ENCODE measurements around the gene ITGB8.

- TF ChIP-seq, protein P1, sequence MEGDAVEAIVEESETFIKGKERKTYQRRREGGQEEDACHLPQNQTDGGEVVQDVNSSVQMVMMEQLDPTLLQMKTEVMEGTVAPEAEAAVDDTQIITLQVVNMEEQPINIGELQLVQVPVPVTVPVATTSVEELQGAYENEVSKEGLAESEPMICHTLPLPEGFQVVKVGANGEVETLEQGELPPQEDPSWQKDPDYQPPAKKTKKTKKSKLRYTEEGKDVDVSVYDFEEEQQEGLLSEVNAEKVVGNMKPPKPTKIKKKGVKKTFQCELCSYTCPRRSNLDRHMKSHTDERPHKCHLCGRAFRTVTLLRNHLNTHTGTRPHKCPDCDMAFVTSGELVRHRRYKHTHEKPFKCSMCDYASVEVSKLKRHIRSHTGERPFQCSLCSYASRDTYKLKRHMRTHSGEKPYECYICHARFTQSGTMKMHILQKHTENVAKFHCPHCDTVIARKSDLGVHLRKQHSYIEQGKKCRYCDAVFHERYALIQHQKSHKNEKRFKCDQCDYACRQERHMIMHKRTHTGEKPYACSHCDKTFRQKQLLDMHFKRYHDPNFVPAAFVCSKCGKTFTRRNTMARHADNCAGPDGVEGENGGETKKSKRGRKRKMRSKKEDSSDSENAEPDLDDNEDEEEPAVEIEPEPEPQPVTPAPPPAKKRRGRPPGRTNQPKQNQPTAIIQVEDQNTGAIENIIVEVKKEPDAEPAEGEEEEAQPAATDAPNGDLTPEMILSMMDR (IDR thresholded peaks at IDR 0.05): no peak
- TF ChIP-seq POLR2A (IDR thresholded peaks at IDR 0.05): no peak
- no peak for TF ChIP-seq EP300 (IDR thresholded peaks at IDR 0.05)
Measured at GRCh38 chr7:20393616-20394015, 62.9 kb downstream of the ITGB8 start.

Measured in ovary (tissue), 3 donors.